Measurements from ENCODE around the gene MGST3.
"Not testable (repeated sequence)": the region's sequence is repeated elsewhere in the genome, so short reads cannot be mapped to it uniquely, and the experiment has no call there.

Gene MGST3

GRCh38 chr1:165630629-165631341 is at the start of gene MGST3:
MGST3 (plus strand) TSS chr1:165631234; CDS start chr1:165649848, 18,614 bp downstream.
- DNase-seq, result peak; percentile 97

GRCh38 chr1:165581926-165582325 is 49.1 kb upstream of the MGST3 start:
- no peak for DNase-seq

GRCh38 chr1:165586398-165586797 is 44.6 kb upstream of the MGST3 start:
- no peak for DNase-seq

- not testable (repeated sequence) for DNase-seq
These were observed 39.6 kb upstream of the MGST3 start for GRCh38 chr1:165591391-165591790.

GRCh38 chr1:165592945-165593823 is 37.9 kb upstream of the MGST3 start:
- DNase-seq, result peak; percentile 91

- DNase-seq, result no peak
These were observed 35.6 kb upstream of the MGST3 start for GRCh38 chr1:165595246-165595938.

GRCh38 chr1:165597883-165598675 is 33.0 kb upstream of the MGST3 start:
- peak; percentile 97 for DNase-seq

- DNase-seq, result no peak
These were observed 32.4 kb upstream of the MGST3 start for GRCh38 chr1:165598676-165599059.

GRCh38 chr1:165600793-165601192 is 30.2 kb upstream of the MGST3 start:
- DNase-seq, result no peak

- no peak for DNase-seq
These were observed 27.2 kb upstream of the MGST3 start for GRCh38 chr1:165603810-165604209.

GRCh38 chr1:165605246-165605645 is 25.8 kb upstream of the MGST3 start:
- no peak for DNase-seq

GRCh38 chr1:165606676-165607075 is 24.4 kb upstream of the MGST3 start:
- not testable (repeated sequence) for DNase-seq

- DNase-seq, result no peak
These were observed 20.2 kb upstream of the MGST3 start for GRCh38 chr1:165610866-165611265.

GRCh38 chr1:165612062-165612461 is 19.0 kb upstream of the MGST3 start:
- no peak for DNase-seq

GRCh38 chr1:165616054-165616612 is 14.9 kb upstream of the MGST3 start:
- DNase-seq, result no peak

- DNase-seq, result no peak
These were observed 14.0 kb upstream of the MGST3 start for GRCh38 chr1:165616987-165617546.

GRCh38 chr1:165619647-165620151 is 11.3 kb upstream of the MGST3 start:
- no peak for DNase-seq

- no peak for DNase-seq
These were observed 7.4 kb upstream of the MGST3 start for GRCh38 chr1:165623624-165624023.

GRCh38 chr1:165624441-165624840 is 6.6 kb upstream of the MGST3 start:
- DNase-seq, result no peak

- DNase-seq, result no peak
These were observed 2.7 kb upstream of the MGST3 start for GRCh38 chr1:165628147-165628822.

- DNase-seq, result no peak
These were observed 1.9 kb upstream of the MGST3 start for GRCh38 chr1:165629151-165629550.
